A673 (cell line): Measurements from ENCODE around the gene NEURL3.

Experiments
- EZH2 ChIP-seq: fragments of 200-600 bp; sonication (generic); IDR thresholded peaks from 2 replicates; pipeline ENCODE4 v1.6.1; 2017; ENCODE audit warnings: borderline replicate concordance, low read depth, mild to moderate bottlenecking, mixed read lengths, antibody characterized with exemption, low read length; ENCODE audit not compliant: poor library complexity, severe bottlenecking
- TF ChIP-seq, protein P1 (sequence below): fragments of 300-800, 200-600 bp; sonication (generic); conservative IDR thresholded peaks from 2 replicates; pipeline ENCODE4 v1.5.1; 2017; ENCODE audit warnings: low read depth, mild to moderate bottlenecking, antibody characterized with exemption, low read length, moderate library complexity, mixed read lengths

DNA sequence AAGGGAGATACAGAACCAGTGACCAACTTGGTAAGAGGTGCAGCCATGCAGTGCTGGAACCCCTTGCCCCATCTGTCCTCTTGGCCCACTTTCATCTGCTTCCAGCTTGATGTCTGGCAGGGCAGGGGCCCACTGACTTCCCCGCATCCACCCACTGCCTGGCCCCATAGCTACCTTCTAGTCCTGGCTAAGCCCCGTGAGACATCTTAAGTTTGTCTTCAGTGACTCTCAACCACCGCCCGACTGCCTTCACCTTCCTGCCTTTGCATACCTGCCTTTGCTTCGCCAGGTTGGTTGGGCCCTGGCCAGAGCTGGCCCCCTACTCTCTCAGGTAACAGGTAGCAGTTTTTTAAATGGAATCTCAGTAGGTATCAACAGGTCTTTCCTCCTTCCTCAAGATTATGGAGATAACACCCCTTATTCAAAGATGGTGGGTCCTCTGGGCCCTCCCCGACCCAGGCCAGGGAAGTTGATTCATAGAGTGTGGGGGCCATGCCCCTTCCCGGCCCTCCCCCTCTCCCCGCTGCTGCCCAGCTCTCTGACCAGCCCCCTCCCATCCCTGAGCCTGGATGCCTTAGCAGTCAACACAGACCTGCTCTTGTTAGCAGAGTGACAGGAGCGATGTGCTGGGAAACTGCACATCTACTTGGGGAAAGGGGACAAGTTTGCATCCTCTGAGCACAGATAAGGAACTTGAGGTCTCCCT lies 34.2 kb upstream of the NEURL3 start:
- TF ChIP-seq, protein P1, sequence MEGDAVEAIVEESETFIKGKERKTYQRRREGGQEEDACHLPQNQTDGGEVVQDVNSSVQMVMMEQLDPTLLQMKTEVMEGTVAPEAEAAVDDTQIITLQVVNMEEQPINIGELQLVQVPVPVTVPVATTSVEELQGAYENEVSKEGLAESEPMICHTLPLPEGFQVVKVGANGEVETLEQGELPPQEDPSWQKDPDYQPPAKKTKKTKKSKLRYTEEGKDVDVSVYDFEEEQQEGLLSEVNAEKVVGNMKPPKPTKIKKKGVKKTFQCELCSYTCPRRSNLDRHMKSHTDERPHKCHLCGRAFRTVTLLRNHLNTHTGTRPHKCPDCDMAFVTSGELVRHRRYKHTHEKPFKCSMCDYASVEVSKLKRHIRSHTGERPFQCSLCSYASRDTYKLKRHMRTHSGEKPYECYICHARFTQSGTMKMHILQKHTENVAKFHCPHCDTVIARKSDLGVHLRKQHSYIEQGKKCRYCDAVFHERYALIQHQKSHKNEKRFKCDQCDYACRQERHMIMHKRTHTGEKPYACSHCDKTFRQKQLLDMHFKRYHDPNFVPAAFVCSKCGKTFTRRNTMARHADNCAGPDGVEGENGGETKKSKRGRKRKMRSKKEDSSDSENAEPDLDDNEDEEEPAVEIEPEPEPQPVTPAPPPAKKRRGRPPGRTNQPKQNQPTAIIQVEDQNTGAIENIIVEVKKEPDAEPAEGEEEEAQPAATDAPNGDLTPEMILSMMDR, result no peak
- no peak for TF ChIP-seq EZH2
